Ovary (tissue), 9 donors: ENCODE measurements around the gene COL18A1. TPM values are rescaled to one million over a fixed set of nuclear protein-coding genes. Genes with fewer than 3 reads are reported as not detected.

Source experiments
- DNase-seq, 5 donors: peaks; one replicate each; pipeline ENCODE4 v3.0.0-alpha.2; 2019 to 2020
- H3K27ac ChIP-seq, 2 donors: fragments of 200-600 bp; one replicate each; pipeline versions ENCODE4 v1.5.1 to v1.8.0; 2019 to 2022
- H3K27me3 ChIP-seq: fragments of 200-600 bp; one replicate; pipeline ENCODE4 v1.8.0; 2022
- H3K36me3 ChIP-seq: fragments of 200-600 bp; sonication (generic); one replicate; pipeline ENCODE4 v1.5.1; 2019
- H3K4me1 ChIP-seq: one replicate; pipeline ENCODE4 v1.8.1; 2013; ENCODE audit warnings: mild to moderate bottlenecking, moderate library complexity; ENCODE audit not compliant: insufficient read depth
- H3K4me3 ChIP-seq: fragments of 200-600 bp; sonication (generic); one replicate; pipeline ENCODE4 v1.5.1; 2017
- H3K9me3 ChIP-seq, 2 donors: fragments of 200-600 bp in 1 of 2; sonication (generic) in 1 of 2; one replicate each; pipeline versions ENCODE4 v1.5.1 to v1.8.1; 2013 to 2019; ENCODE audit warnings: mild to moderate bottlenecking in 1 of 2, moderate library complexity in 1 of 2
- EP300 ChIP-seq: sonication (generic); formaldehyde crosslinking; IDR thresholded peaks from one replicate; pipeline ENCODE4 v1.6.1; 2017; ENCODE audit warnings: antibody characterized with exemption
- POLR2A ChIP-seq: fragments of 450-650 bp; IDR thresholded peaks from one replicate; pipeline ENCODE4 v1.6.1; 2017; ENCODE audit warnings: antibody characterized with exemption, mild to moderate bottlenecking, moderate library complexity
- WGBS, 3 donors: extraction: QIAGEN DNeasy Blood & Tissue Kit in 1 of 3; methylation state at CpG; one replicate each; pipeline versions ENCODE4 v1.1.5 to v1.1.7; 2013 to 2017; 5-methylcytosine and 5-hydroxymethylcytosine counted together
- intact Hi-C, 4 donors: fragments of 100-400 bp; cut with DNase I; formaldehyde crosslinking; loops; one replicate each; pipeline versions ENCODE4 v1.11.0 to v1.15.1; 2022 to 2023
- polyA plus RNA-seq, 2 donors: library from polyadenylated mRNA; stranded (reverse); fragments of 200-250 nt in 1 of 2; fragments of 350-450 nt in 1 of 2; fragmentation: Illumina TruSeq in 1 of 2; extraction: RNeasy Lipid Tissue Mini Kit (QIAGEN cat#74804) in 1 of 2; gene quantifications; one replicate each; pipeline ENCODE4 v1.2.3, GENCODE V29; 2013 to 2014
- total RNA-seq, 7 donors: library from RNA; depleted of rRNA in 2 of 7; stranded (reverse); fragments of >200 nt in 2 of 7; fragmentation: NEBNext Ultra II Directional in 3 of 7; extraction: Animal tissue kit (Norgen Biotek cat#: 25700) in 3 of 7; gene quantifications; one replicate each; pipeline versions ENCODE4 v1.1.0 to v1.2.4, GENCODE V29; 2016 to 2023
- TF ChIP-seq, protein P1 (sequence below), 3 donors: fragments of 450-650 bp in 2 of 3; fragments of 200-600 bp in 1 of 3; IDR thresholded peaks; one replicate each; pipeline versions ENCODE4 v1.5.1 to v1.8.0; 2016 to 2022; ENCODE audit warnings: antibody characterized with exemption in 3 of 3, mild to moderate bottlenecking in 1 of 3
- donor health status: DM: no; HTN: no; CAD: no; lungs with moderate emphysema.
- donor health status: DM: no; HTN: no; CAD: no.
- donor health status: Bipolar disorder and iron deficiency.
- donor health status: DM: yes; HTN: yes; CAD: no.
- donor health status: DM: no; HTN: no; CAD: no.
- donor health status: DM: yes; HTN: yes; CAD: no.

COL18A1 gene
- total and polyA plus RNA-seq, 9 donors, result 11.1 to 353 (median 268) TPM

DNA sequence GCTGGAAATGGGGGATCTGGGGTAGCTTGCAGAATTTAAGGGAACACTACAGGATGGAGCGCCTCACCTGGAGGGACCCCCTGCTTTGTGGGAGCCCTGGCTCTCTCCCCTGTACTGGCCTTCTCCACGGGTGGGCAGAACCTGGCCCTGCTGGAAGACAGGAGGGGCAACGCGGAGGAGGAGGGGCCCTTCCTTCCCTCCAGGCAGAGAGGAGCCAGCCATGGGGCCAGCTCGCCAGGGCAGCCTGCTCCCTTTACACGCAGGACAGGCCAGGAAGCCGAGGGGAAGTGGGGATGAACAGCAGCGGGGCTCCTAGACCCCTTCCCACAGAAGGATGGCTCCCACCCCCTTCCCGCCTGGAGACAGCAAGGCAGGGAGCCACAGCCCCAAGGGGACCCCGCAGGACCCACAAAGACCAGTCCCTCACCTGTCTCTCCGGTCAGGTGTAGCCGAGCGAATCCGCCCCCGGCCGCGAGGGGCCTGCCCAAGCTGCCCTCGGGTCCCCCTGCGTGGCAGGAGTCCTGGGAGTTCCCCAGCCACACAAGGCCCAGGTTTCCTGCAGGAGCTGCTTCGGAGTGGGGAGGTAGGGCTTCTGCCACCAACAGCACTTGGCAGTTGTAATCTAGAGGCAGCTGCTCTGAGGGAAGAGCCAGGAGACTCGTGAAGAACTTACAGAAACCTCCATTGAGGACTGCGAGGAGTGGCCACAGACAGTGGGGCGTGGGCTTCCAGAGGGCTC, 138.9 kb downstream of the COL18A1 start:
- peak; percentile 15 to 45 (median 31) for DNase-seq
- no peaks in the 10 kb centered on the region for H3K36me3 ChIP-seq
- H3K27ac ChIP-seq, result no peak overlapping the region
- no peaks in the 10 kb centered on the region for H3K9me3 ChIP-seq
- no peak overlapping the region for H3K4me3 ChIP-seq
- no peaks in the 10 kb centered on the region for H3K27me3 ChIP-seq
- intact Hi-C loops, result no loop called here
- TF ChIP-seq EP300 (no peak), POLR2A (no peak)
- WGBS, 3 donors, result 64 to 83% (median 75%) methylated on average over 10 to 23 of the region's 23 CpGs
- peaks cover 11% of the 10 kb centered on the region for H3K4me1 ChIP-seq

DNA sequence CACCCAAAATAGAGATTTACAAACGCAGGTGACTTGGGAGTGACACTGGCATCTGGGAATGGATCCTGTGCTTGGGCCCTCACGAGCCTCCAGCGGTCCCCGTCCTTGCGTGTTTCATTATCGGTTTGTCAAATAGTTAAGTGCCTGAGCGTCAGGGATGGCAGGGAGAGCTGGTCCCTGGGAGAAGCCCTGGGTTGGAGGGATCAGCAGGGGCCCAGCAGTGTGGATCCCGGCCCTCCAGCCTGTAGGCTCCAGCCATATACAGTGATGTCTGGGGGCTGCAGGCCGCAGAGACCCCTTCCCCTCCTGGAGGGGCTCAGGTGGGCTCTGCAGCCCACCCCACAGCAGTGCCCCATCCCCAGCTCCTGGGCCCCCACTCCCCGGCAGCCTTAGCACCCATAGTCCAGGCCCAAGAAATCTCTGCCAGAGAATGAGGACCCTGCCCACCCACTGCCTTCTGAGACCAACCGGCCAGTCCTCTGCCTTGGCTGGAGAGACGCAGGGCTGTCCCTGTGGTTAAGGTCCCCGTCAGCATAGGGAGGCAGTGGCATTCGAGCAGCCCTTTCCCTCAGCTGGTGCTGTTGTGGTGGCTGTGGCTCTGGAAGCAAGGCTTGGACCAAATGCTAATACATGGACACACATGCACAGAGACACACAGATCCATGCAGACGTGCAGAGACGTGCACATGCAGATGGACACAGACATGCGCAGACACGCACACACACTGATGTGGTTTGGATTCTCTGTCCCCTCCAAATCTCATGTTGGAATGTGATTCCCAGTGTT, 139.7 kb downstream of the COL18A1 start:
- 89 to 95% (median 95%) methylated on average over 14 to 18 of the region's 18 CpGs for WGBS, 3 donors
- intact Hi-C loops, result no loop called here
- no peak for TF ChIP-seq POLR2A
- no peak overlapping the region for H3K27ac ChIP-seq
- peak in 4 of 5 donors; percentile 7 to 30 (median 20) for DNase-seq
- no peaks in the 10 kb centered on the region for H3K27me3 ChIP-seq
- peaks cover 11% of the 10 kb centered on the region for H3K4me1 ChIP-seq
- H3K9me3 ChIP-seq, result no peaks in the 10 kb centered on the region
- no peak overlapping the region for H3K4me3 ChIP-seq
- H3K36me3 ChIP-seq, result no peaks in the 10 kb centered on the region

DNA sequence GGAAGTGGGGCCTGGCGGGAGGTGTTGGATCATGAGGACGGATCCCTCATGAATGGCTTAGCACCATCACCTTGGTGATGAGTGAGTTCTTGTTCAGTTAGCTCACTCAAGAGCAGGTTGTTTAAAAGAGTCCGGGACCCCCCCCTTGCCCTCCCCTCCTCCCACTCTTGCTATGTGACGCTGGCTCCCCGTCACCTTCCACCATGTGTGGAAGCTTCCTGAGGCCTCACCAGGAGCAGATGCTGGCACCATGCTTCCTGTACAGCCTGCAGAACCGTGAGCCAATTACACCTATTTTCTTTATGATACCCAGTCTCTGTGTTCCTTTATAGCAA, 140.2 kb downstream of the COL18A1 start:
- H3K9me3 ChIP-seq, result no peaks in the 10 kb centered on the region
- peak in 2 of 5 donors; percentile 10 to 25 for DNase-seq
- H3K36me3 ChIP-seq, result no peaks in the 10 kb centered on the region
- H3K4me3 ChIP-seq, result no peak overlapping the region
- H3K27ac ChIP-seq, result no peak overlapping the region
- H3K4me1 ChIP-seq, result peaks cover 11% of the 10 kb centered on the region
- 89 to 92% (median 91%) methylated on average over 6 of the region's 6 CpGs for WGBS, 3 donors
- no peaks in the 10 kb centered on the region for H3K27me3 ChIP-seq
- intact Hi-C loops, result no loop called here
- TF ChIP-seq POLR2A (no peak), EP300 (no peak)
- TF ChIP-seq, protein P1, sequence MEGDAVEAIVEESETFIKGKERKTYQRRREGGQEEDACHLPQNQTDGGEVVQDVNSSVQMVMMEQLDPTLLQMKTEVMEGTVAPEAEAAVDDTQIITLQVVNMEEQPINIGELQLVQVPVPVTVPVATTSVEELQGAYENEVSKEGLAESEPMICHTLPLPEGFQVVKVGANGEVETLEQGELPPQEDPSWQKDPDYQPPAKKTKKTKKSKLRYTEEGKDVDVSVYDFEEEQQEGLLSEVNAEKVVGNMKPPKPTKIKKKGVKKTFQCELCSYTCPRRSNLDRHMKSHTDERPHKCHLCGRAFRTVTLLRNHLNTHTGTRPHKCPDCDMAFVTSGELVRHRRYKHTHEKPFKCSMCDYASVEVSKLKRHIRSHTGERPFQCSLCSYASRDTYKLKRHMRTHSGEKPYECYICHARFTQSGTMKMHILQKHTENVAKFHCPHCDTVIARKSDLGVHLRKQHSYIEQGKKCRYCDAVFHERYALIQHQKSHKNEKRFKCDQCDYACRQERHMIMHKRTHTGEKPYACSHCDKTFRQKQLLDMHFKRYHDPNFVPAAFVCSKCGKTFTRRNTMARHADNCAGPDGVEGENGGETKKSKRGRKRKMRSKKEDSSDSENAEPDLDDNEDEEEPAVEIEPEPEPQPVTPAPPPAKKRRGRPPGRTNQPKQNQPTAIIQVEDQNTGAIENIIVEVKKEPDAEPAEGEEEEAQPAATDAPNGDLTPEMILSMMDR (IDR thresholded peaks at IDR 0.05), result no peak

DNA sequence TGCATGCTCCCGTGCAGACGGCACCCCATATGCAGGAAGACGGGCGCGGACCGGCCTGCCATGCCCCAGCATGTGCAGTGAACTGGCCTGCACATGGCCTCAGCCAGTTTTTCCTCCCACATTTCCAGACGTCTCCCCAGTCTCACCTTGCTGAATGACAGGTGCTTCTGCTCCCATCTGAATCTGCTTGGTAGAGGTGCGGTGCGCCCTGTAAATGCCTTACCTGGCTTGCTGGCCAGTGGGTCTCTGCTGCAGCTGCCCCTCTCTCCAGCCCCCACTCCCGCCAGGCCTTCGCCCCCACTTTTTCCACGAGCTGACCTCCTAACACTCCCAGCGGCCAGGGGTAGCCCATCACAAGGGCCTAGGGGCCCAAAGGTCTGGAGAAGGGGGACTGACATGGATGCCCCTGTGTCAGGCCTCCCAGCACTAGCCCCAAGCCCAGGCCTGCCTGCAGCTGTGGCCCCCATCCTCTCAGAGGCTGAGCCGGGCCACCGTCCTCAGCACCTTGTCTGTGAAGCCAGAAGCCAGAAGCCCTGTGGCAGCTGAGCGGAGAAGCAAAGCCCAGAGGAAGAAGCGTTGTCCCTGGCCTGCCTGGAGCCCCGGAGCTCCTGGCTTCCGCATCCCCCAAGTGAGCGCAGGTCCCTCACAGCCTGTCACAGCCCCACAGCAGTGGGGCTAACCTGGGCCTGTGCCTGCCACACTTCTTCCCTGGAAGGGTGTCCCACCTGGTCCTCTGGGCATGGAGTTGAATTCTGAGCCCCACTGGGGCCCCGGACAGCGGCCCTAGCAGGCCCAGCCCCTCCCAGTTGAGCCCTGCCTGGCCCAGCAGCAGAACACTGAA, 140.9 kb downstream of the COL18A1 start:
- WGBS, 3 donors, result 87 to 91% (median 88%) methylated on average over 20 to 22 of the region's 22 CpGs
- intact Hi-C loops, result no loop called here
- peak in 3 of 5 donors; percentile 20 to 32 (median 21) for DNase-seq

More for the DNA sequence above, 140.9 kb downstream of the COL18A1 start:
- Histone ChIP-seq H3K36me3 (no peaks in the 10 kb centered on the region), H3K4me3 (no peak overlapping the region), H3K4me1 (peaks cover 11% of the 10 kb centered on the region), H3K27ac (no peak overlapping the region), H3K27me3 (no peaks in the 10 kb centered on the region), H3K9me3 (no peaks in the 10 kb centered on the region)
- TF ChIP-seq EP300, result no peak
- TF ChIP-seq, protein P1 (IDR thresholded peaks at IDR 0.05), result no peak
- no peak for TF ChIP-seq POLR2A
